K562 (cell line): Measurements from ENCODE around the gene CCDC28B. TPM values are rescaled to one million over a fixed set of nuclear protein-coding genes. Genes with fewer than 3 reads are reported as not detected.

Experiments used
- ATAC-seq: fragments of 200-7000 bp; cut with Tn5 transposase; 3 replicates; pipeline ENCODE4 v1.9.1; 2020; ENCODE audit warnings: moderate library complexity
- BruUV-seq: library from RNA; stranded (reverse); fragments of 400-500 nt; replicated peaks from 2 replicates; lab custom pipeline; 2021; lab: Mats Ljungman, UMichigan
- CTCF ChIA-PET: fragments of 300-600 bp; formaldehyde crosslinking; extraction: SDS; loops from one replicate; lab custom pipeline; 2021; ENCODE audit warnings: low intra/inter-chr PET ratio; lab: Yijun Ruan, JAX
- POLR2A ChIA-PET: fragments of 300-600, 350-650 bp; sonication (Branson Sonifier 250); formaldehyde crosslinking; extraction: SDS; loops from one replicate; lab custom pipeline; 2021; ENCODE audit warnings: antibody characterized with exemption, inconsistent platforms; lab: Yijun Ruan, JAX
- DNase-seq, 4 experiments: peaks; one replicate each; pipeline versions ENCODE4 v3.0.0 to v3.0.0-alpha.2; 2011 to 2018; ENCODE audit warnings: low spot score in 3 of 4, mixed read lengths in 3 of 4; ENCODE audit errors: extremely low read depth in 1 of 4
- FAIRE-seq: peaks from 2 replicates; lab custom pipeline; 2011; peaks lifted over from hg19 to GRCh38; lab: Jason Lieb, UNC
- H2AFZ ChIP-seq: 2 replicates; pipeline ENCODE4 v1.6.0; 2011; ENCODE audit warnings: low read depth, low read length, control low read depth, inconsistent platforms
- H3K27ac ChIP-seq: fragments of 200-600 bp; 3 replicates; pipeline ENCODE4 v1.8.0; 2011; ENCODE audit warnings: low read depth, mild to moderate bottlenecking, control low read depth, inconsistent platforms, low read length, moderate library complexity, mixed read lengths; ENCODE audit errors: extremely low read depth
- H3K27me3 ChIP-seq, 2 experiments: fragments of 300-600 bp in 1 of 2; 2 replicates in 1 of 2; 3 replicates in 1 of 2; pipeline versions ENCODE4 v1.6.0 to v1.8.0; 2011; ENCODE audit warnings: inconsistent platforms in 2 of 2, low read length in 2 of 2, mild to moderate bottlenecking in 1 of 2, mixed read lengths in 1 of 2, moderate library complexity in 1 of 2; ENCODE audit not compliant: control insufficient read depth in 2 of 2, insufficient read depth in 2 of 2
- H3K36me3 ChIP-seq: fragments of 300-600 bp; 3 replicates; pipeline ENCODE4 v1.8.0; 2011; ENCODE audit warnings: mild to moderate bottlenecking, low read length, inconsistent platforms; ENCODE audit not compliant: control insufficient read depth, insufficient read depth
- H3K4me1 ChIP-seq, 2 experiments: fragments of 200-600 bp in 1 of 2; replicated peaks in 1 of 2; 2 replicates in 1 of 2; 3 replicates in 1 of 2; pipeline versions ENCODE4 v1.5.1 to v1.8.0; 2011; ENCODE audit warnings: inconsistent platforms in 2 of 2, low read length in 2 of 2, mild to moderate bottlenecking in 1 of 2, mixed read lengths in 1 of 2, moderate library complexity in 1 of 2; ENCODE audit not compliant: control insufficient read depth in 2 of 2, insufficient read depth in 2 of 2
- H3K4me2 ChIP-seq: 2 replicates; pipeline ENCODE4 v1.6.1; 2011; ENCODE audit warnings: low read length, control low read depth, inconsistent platforms, mixed read lengths; ENCODE audit not compliant: insufficient read depth
- H3K4me3 ChIP-seq: fragments of 200-600 bp; sonication (generic), shearing (Covaris generic); 2 replicates; pipeline ENCODE4 v1.5.1; 2016; ENCODE audit warnings: control low read depth, inconsistent platforms
- H3K79me2 ChIP-seq: fragments of 200-600 bp; 3 replicates; pipeline ENCODE4 v1.8.0; 2011; ENCODE audit warnings: low read length, inconsistent platforms; ENCODE audit not compliant: control insufficient read depth, insufficient read depth
- H3K9ac ChIP-seq, 2 experiments: 2 replicates each; pipeline versions ENCODE4 v1.6.0 to v1.6.1; 2011; ENCODE audit warnings: low read depth in 2 of 2, low read length in 2 of 2, control low read depth in 1 of 2, inconsistent platforms in 1 of 2, mild to moderate bottlenecking in 1 of 2, mixed read lengths in 1 of 2; ENCODE audit not compliant: insufficient read depth in 1 of 2
- H3K9me1 ChIP-seq: one replicate; pipeline ENCODE4 v1.6.0; 2011; ENCODE audit warnings: inconsistent platforms, mild to moderate bottlenecking, low read length, moderate library complexity; ENCODE audit not compliant: control insufficient read depth, insufficient read depth
- H3K9me3 ChIP-seq: replicated peaks from 2 replicates; pipeline ENCODE4 v1.5.1; 2011; ENCODE audit warnings: low read depth, low read length, inconsistent platforms; ENCODE audit not compliant: control insufficient read depth, insufficient read depth
- H4K20me1 ChIP-seq: replicated peaks from 2 replicates; pipeline ENCODE4 v1.6.1; 2011; ENCODE audit warnings: low read length, inconsistent platforms, mixed read lengths; ENCODE audit not compliant: control insufficient read depth, insufficient read depth
- ESRRA ChIP-seq: fragments of 450-650 bp; IDR thresholded peaks from 2 replicates; pipeline ENCODE4 v1.6.1; 2014; ENCODE audit warnings: low read depth, mild to moderate bottlenecking, moderate library complexity, borderline replicate concordance
- HIVEP1 ChIP-seq: fragments of 250-450 bp; sonication (Bioruptor Pico); IDR thresholded peaks from 2 replicates; pipeline ENCODE4 v1.4.0; 2020; ENCODE audit warnings: mild to moderate bottlenecking
- TSHZ1 ChIP-seq: fragments of 250-450 bp; sonication (Bioruptor Pico); IDR thresholded peaks from 2 replicates; pipeline ENCODE4 v1.4.0; 2020; ENCODE audit warnings: mild to moderate bottlenecking, moderate library complexity
- ZBTB11 ChIP-seq, 3 experiments: fragments of 200-800 bp in 1 of 3; fragments of 250-450 bp in 1 of 3; fragments of 450-650 bp in 1 of 3; sonication (Bioruptor Pico) in 1 of 3; sonication (Bioruptor generic) in 1 of 3; formaldehyde crosslinking in 1 of 3; IDR thresholded peaks; 2 replicates each; pipeline versions ENCODE4 v1.6.1 to v1.8.0; 2016 to 2022; ENCODE audit warnings: mild to moderate bottlenecking in 2 of 3, missing genetic modification characterization in 2 of 3, missing compliant biosample characterization in 1 of 3, moderate library complexity in 1 of 3
- ZFP1 ChIP-seq: fragments of 450-650 bp; formaldehyde crosslinking; IDR thresholded peaks from 2 replicates; pipeline ENCODE4 v1.4.0; 2020; ENCODE audit warnings: mild to moderate bottlenecking, mixed read lengths
- ZNF445 ChIP-seq: fragments of 250-450 bp; sonication (Bioruptor Pico); IDR thresholded peaks from 2 replicates; pipeline ENCODE4 v1.4.0; 2020; ENCODE audit warnings: low read depth, mild to moderate bottlenecking, moderate library complexity
- ZNF561 ChIP-seq: fragments of 450-650 bp; formaldehyde crosslinking; conservative IDR thresholded peaks from 2 replicates; pipeline ENCODE4 v1.4.0; 2020; ENCODE audit warnings: mild to moderate bottlenecking, moderate library complexity
- WGBS: fragments of 100-300 bp; shearing (Covaris generic); methylation state at CpG from one replicate; pipeline ENCODE4 v1.1.6; 2016; ENCODE audit warnings: low coverage, mixed read lengths; ENCODE audit not compliant: insufficient coverage; ENCODE audit errors: missing lambda C conversion rate; 5-methylcytosine and 5-hydroxymethylcytosine counted together
- in situ Hi-C: fragments of 300-500 bp; cut with MboI; formaldehyde crosslinking; loops from 4 replicates; pipeline ENCODE4 v1.15.0; 2018; ENCODE audit warnings: inconsistent platforms, mixed read lengths
- intact Hi-C: fragments of 100-400 bp; cut with micrococcal nuclease; formaldehyde crosslinking; loops from 2 replicates; pipeline ENCODE4 v1.14.2; 2022
- polyA plus RNA-seq, 8 experiments: library from polyadenylated mRNA; depleted of rRNA in 4 of 8; stranded (reverse) in 5 of 8; unstranded in 3 of 8; fragments of >200 nt; fragmentation: Nextera tagmentation in 2 of 8; fragmentation: Illumina TruSeq in 1 of 8; extraction: Ambion mirVana in 2 of 8; extraction: Trizol in 1 of 8; gene quantifications; 2 replicates each; pipeline versions ENCODE4 v1.2.1 to v1.2.3, GENCODE V29; 2011 to 2014; ENCODE audit warnings: inconsistent platforms in 1 of 8, missing spikeins in 1 of 8
- total RNA-seq, 7 experiments: library from RNA; depleted of rRNA in 6 of 7; stranded (reverse); fragments of >200 nt in 6 of 7; fragmentation: Illumina TruSeq in 2 of 7; extraction: Trizol in 2 of 7; gene quantifications; 2 replicates each; pipeline versions ENCODE4 v1.2.1 to v1.2.3, GENCODE V29; 2011 to 2021; ENCODE audit warnings: low replicate concordance in 1 of 7

CCDC28B gene
- total and polyA plus RNA-seq, 9 of the 15 experiments (the other 6 are each of a cell fraction or from before 2014, with no cell fraction given): 5.7 to 54.5 (median 31.7) TPM

GRCh38 chr1:32178380-32179192 is 21.8 kb upstream of the CCDC28B start (continued):
- no peak for TF ChIP-seq ZNF561 (CRISPR knock-in tag)
- peak; percentile 89 for TF ChIP-seq ESRRA
- TF ChIP-seq ZBTB11 (CRISPR knock-in tag; IDR thresholded peaks at IDR 0.05): no peak
- TF ChIP-seq, all 486 proteins: peak for 10

GRCh38 chr1:32179193-32179442 is 21.3 kb upstream of the CCDC28B start:
- DNase-seq (no peak), FAIRE-seq (no peak), ATAC-seq (no peak; the same call in 2 of the 3 replicates)
- 6% methylated on average over 7 of the region's 7 CpGs for WGBS
- intact Hi-C loops: loop anchor here (2.0 to 5.0 kb wide), 2 partner anchors 72 to 106 kb away; partner anchors contain the start of genes KPNA6 and TMEM39B
- H3K4me1 ChIP-seq: peaks cover 25 to 30% of the 10 kb centered on the region in 2 experiments
- H4K20me1 ChIP-seq: no peaks in the 10 kb centered on the region; the same call in 1 of the 2 replicates
- no peaks in the 10 kb centered on the region for H3K27me3 ChIP-seq
- peak overlapping the region; percentile 92 for H3K4me2 ChIP-seq
- CTCF ChIA-PET: interaction anchor here (1.2 kb wide), 1 partner anchor 49 kb away, joined by 3 read pairs; no protein-coding TSS in a partner anchor
- no peaks in the 10 kb centered on the region for H3K9me1 ChIP-seq
- no peaks in the 10 kb centered on the region for H3K9me3 ChIP-seq
- POLR2A ChIA-PET: interaction anchor here (0.6 to 11.6 kb wide), 25 partner anchors 9 to 1991 kb away, joined by 3 to 201 read pairs (median 4); partner anchors contain the start of genes CCDC28B, KPNA6 and MARCKSL1
- H3K9ac ChIP-seq: peak overlapping the region; percentile 94 to 97
- BruUV-seq: TSS peak; percentile 95
- peaks cover 44% of the 10 kb centered on the region for H3K79me2 ChIP-seq
- H3K4me3 ChIP-seq: peak overlapping the region; percentile 77
- H3K36me3 ChIP-seq: peaks cover 38% of the 10 kb centered on the region
- H2AFZ ChIP-seq: peak overlapping the region; percentile 97
- in situ Hi-C loops: no loop called here
- peak overlapping the region; percentile 89 for H3K27ac ChIP-seq
- TF ChIP-seq HIVEP1: peak; percentile 66; the same call in 1 of the 2 replicates
- 0 out of 2 replicates have a peak, but pooled peaks have one; percentile 62 for TF ChIP-seq TSHZ1 (CRISPR knock-in tag)
- 0 out of 2 replicates have a peak, but pooled peaks have one; percentile 51 for TF ChIP-seq ZFP1 (CRISPR knock-in tag)
- TF ChIP-seq ZNF445 (CRISPR knock-in tag): 0 out of 2 replicates have a peak, but pooled peaks have one; percentile 21
